ENCODE measurements around the gene LCE2C.

- TF ChIP-seq CTCF (IDR thresholded peaks at IDR 0.05) (no peak), SMC3 (IDR thresholded peaks at IDR 0.05) (no peak), POLR2A (IDR thresholded peaks at IDR 0.05; ENCODE audit: low read length) (no peak), REST (IDR thresholded peaks at IDR 0.05) (no peak), JUNB (IDR thresholded peaks at IDR 0.05) (no peak), EP300 (IDR thresholded peaks at IDR 0.05) (no peak)
These were observed 43.2 kb downstream of the LCE2C start for GRCh38 chr1:152718238-152718637.

All from A549 (cell line).